Mucosa of descending colon (tissue), 3 donors: ENCODE measurements around the gene ADGRG6. TPM values are rescaled to one million over a fixed set of nuclear protein-coding genes. Genes with fewer than 3 reads are reported as not detected.

Experiments used
- ATAC-seq: fragments of 200-7000 bp; cut with Tn5 transposase; one replicate; pipeline ENCODE4 v1.9.1; 2020; ENCODE audit warnings: mild to moderate bottlenecking, moderate library complexity
- DNase-seq, 3 donors: peaks; one replicate each; pipeline ENCODE4 v3.0.0-alpha.2; 2020
- H3K36me3 ChIP-seq: fragments of 200-600 bp; one replicate; pipeline ENCODE4 v1.8.0; 2021; ENCODE audit warnings: low read depth, mild to moderate bottlenecking
- H3K4me1 ChIP-seq: fragments of 200-600 bp; one replicate; pipeline ENCODE4 v1.8.0; 2021; ENCODE audit warnings: low read depth, mild to moderate bottlenecking
- H3K4me3 ChIP-seq: fragments of 200-600 bp; one replicate; pipeline ENCODE4 v1.8.0; 2021; ENCODE audit warnings: mild to moderate bottlenecking
- H3K9me3 ChIP-seq: fragments of 200-600 bp; one replicate; pipeline ENCODE4 v1.8.0; 2021; ENCODE audit warnings: mild to moderate bottlenecking
- intact Hi-C, 2 donors: fragments of 100-400 bp; cut with DNase I in 1 of 2; cut with micrococcal nuclease in 1 of 2; formaldehyde crosslinking; loops; one replicate each; pipeline versions ENCODE4 v1.11.0 to v1.11.1; 2022; cut with DNase I, micrococcal nuclease
- total RNA-seq, 3 donors: library from RNA; stranded (reverse); fragmentation: NEBNext Ultra II Directional in 2 of 3; extraction: Animal tissue kit (Norgen Biotek cat#: 25700) in 2 of 3; gene quantifications; one replicate each; pipeline versions ENCODE4 v1.2.1 to v1.2.4, GENCODE V29; 2021 to 2023
- TF ChIP-seq, protein P1 (sequence below): fragments of 200-600 bp; IDR thresholded peaks from one replicate; pipeline ENCODE4 v1.8.0; 2022; ENCODE audit warnings: antibody characterized with exemption, mild to moderate bottlenecking
- donor health status: DM: no; HTN: no; CAD: no; lungs with moderate emphysema.
- donor health status: DM: no; HTN: no; CAD: no.
- donor health status: DM: no; HTN: yes; CAD: no.

The ADGRG6 gene
- total RNA-seq, 3 donors from 2014 or later, result 14.1 to 17.6 (median 17.1) TPM

DNA sequence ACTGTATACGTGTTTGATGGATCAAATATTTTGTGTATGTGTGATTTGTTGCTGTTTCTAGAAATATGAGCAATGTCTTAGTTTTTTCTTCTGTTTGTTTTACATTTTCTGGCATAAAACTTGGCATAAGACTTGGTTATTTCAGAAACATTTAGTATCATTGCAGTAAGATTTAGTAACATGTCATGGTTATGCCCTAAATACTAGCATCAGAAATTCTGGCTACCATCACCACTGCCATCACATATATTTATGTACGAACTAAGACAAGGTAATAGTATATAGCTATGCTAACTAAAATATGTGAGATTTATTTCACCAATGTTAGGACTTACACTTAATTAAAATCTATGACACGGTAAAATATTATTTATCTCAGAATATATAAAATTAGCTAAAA lies 10.3 kb upstream of the ADGRG6 start:
- Histone ChIP-seq H3K4me1 (no peaks in the 10 kb centered on the region), H3K9me3 (no peaks in the 10 kb centered on the region), H3K36me3 (no peaks in the 10 kb centered on the region), H3K4me3 (no peak overlapping the region)
- no peak for ATAC-seq
- no peak for DNase-seq
- intact Hi-C loops, result no loop called here
- TF ChIP-seq, protein P1, sequence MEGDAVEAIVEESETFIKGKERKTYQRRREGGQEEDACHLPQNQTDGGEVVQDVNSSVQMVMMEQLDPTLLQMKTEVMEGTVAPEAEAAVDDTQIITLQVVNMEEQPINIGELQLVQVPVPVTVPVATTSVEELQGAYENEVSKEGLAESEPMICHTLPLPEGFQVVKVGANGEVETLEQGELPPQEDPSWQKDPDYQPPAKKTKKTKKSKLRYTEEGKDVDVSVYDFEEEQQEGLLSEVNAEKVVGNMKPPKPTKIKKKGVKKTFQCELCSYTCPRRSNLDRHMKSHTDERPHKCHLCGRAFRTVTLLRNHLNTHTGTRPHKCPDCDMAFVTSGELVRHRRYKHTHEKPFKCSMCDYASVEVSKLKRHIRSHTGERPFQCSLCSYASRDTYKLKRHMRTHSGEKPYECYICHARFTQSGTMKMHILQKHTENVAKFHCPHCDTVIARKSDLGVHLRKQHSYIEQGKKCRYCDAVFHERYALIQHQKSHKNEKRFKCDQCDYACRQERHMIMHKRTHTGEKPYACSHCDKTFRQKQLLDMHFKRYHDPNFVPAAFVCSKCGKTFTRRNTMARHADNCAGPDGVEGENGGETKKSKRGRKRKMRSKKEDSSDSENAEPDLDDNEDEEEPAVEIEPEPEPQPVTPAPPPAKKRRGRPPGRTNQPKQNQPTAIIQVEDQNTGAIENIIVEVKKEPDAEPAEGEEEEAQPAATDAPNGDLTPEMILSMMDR, result no peak

DNA sequence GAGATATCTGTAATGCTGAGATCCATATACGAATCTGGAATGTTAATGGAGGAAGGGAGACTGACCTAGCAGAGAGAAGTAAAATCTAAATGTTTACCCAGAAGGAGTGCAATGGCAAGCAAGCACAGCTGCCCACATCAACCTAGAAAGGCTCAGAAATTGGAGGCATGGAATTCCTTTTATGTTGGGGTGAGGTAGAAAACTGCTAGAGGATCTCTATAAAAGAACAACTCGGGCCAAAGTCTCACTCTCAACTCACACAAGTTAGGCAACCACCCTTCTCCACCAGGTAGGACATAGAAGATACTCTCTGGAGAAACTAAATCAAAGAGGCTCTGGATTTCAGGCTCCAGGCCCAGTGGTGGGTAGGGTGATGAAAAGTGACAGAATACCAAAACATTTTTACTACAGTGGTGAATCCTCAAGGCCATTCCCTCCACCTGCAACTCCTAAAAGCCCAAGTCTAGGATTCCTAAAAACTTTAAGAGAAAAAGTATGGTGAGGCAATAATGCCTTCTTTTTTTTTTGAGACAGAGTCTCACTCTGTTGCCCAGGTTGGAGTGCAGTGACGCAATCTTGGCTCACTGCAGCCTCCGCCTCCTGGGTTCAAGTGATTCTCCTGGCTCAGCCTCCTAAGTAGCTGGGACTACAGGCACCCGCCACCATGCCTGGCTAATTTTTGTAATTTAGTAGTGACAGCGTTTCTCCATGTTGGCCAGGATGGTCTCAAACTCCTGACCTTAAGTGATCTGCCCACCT lies 9.5 kb upstream of the ADGRG6 start:
- intact Hi-C loops, result no loop called here
- ATAC-seq (no peak), DNase-seq (no peak)
- Histone ChIP-seq H3K9me3 (no peaks in the 10 kb centered on the region), H3K36me3 (no peaks in the 10 kb centered on the region), H3K4me3 (no peak overlapping the region), H3K4me1 (no peaks in the 10 kb centered on the region)
- TF ChIP-seq, protein P1, result no peak

DNA sequence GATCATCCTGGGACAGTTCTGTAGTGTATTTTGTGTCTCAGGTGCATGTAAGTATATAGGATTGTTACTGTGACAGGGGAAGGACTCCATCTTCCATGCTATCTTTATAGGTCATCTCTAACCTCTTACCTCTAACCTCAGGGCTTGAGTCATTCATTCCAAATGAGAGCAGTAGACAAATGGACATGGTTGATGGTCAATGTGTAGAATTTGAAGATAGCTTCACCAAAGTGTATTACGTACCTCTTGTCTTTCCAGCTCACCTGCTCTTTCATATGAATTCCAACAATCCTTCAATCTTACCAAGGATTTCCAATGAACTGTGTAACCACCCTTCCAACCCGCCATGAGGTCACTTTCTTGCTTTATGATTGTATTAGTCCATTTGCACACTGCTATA lies 8.7 kb upstream of the ADGRG6 start:
- Histone ChIP-seq H3K9me3 (no peaks in the 10 kb centered on the region), H3K4me3 (no peak overlapping the region), H3K4me1 (no peaks in the 10 kb centered on the region), H3K36me3 (no peaks in the 10 kb centered on the region)
- DNase-seq (no peak), ATAC-seq (no peak)
- intact Hi-C loops, result no loop called here
- TF ChIP-seq, protein P1, result no peak

DNA sequence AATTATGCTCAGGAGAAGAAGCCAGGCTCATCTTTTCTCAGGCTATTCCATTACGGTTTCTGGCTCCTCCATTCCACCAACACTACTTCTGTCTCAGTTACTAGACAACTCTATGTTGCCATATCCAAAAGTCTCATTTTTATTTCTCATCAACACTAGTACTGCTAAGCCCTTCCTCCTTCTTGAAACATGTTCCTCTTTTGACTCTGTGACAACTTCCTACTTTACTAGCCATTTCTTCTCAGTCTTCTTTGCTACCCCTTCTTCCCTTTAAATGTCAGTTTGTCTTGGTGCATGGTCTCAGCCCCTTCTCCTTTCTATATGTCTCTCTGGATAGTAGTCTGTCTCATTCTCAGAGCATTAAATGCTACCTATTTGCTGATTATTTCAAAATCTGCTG lies 7.1 kb upstream of the ADGRG6 start:
- H3K4me3 ChIP-seq, result no peak overlapping the region
- DNase-seq (no peak), ATAC-seq (peak; percentile 17)
- no peaks in the 10 kb centered on the region for H3K4me1 ChIP-seq
- intact Hi-C loops, result no loop called here
- TF ChIP-seq, protein P1, result no peak
- H3K36me3 ChIP-seq, result no peaks in the 10 kb centered on the region
- H3K9me3 ChIP-seq, result no peaks in the 10 kb centered on the region

DNA sequence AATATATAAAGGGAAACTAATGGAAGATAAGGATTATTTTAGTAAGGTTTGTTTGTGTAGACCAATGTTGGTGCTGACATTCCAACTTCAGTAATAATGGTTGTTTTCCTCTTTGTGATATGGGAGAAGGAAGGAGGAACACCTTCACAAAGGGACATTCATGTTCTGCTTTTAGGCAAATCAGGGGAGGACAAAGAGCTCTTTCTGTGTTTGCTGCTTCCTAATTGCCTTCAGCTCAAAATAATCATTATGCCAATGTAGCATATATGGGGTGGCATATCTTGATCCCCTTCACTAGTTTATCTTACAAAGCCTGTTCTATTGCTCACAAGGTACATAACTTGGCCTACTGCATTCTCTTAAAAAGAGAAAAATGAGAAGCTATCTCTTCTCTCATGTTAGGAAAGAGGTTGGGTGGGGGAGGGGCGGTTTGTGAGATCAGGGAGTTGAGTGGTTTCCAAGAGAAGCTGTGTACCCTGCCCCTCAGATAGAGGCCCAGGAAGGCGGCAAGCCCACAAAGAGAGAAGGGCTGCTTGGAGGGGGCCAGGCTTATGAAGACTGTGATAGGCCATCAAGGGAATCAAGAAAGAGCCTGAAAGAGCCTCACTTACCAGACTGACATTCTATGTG lies 4.7 kb upstream of the ADGRG6 start:
- no peaks in the 10 kb centered on the region for H3K36me3 ChIP-seq
- TF ChIP-seq, protein P1, result no peak
- H3K4me1 ChIP-seq, result no peaks in the 10 kb centered on the region
- H3K9me3 ChIP-seq, result no peaks in the 10 kb centered on the region
- H3K4me3 ChIP-seq, result no peak overlapping the region
- intact Hi-C loops, result no loop called here
- DNase-seq, result no peak
- no peak for ATAC-seq
